ENCODE measurements around the gene TMEM132A. TPM values are rescaled to one million over a fixed set of nuclear protein-coding genes. Genes with fewer than 3 reads are reported as not detected.

Gene TMEM132A
- total and polyA plus RNA-seq, 4 donors, result 0.60 to 1.6 (median 1.1) TPM

DNA sequence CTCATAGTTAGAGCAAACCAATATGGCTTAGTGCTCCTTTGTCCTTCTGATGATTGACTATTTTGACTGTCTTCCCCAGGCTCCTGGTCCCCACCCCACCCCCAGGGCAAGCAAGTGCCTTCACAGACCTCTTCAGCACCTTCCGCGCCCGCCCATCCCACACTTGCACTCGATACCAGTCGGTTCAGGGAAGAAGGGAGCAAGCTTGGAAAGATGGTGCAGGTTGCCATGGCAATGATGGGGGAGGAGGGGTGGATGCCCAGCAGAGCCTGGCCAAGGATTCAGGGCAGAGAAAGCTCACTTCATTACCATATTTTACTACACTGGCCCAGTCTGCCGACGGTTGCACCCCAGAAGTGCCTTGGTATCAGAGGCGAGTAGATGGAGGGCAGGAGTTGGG lies 2.2 kb downstream of the TMEM132A start:
- H3K4me3 ChIP-seq (ENCODE audit: low read depth in 1 of 3, low read length in 3 of 3), result no peak overlapping the region
- H3K9ac ChIP-seq (ENCODE audit: low read depth in 1 of 2, low read length in 2 of 2), result no peak overlapping the region
- peaks cover 0 to 6% (median 0%) of the 10 kb centered on the region in 4 donors for H3K27me3 ChIP-seq (ENCODE audit: control insufficient read depth in 4 of 4, insufficient read depth in 4 of 4, low read length in 3 of 4)
- WGBS, result 95% methylated on average over 8 of the region's 8 CpGs
- H3K4me1 ChIP-seq (ENCODE audit: control insufficient read depth in 4 of 4, insufficient read depth in 4 of 4, low read length in 3 of 4), result peaks cover 5 to 13% (median 5%) of the 10 kb centered on the region in 4 donors
- H3K9me3 ChIP-seq (ENCODE audit: control insufficient read depth in 4 of 4, low read length in 3 of 4), result no peaks in the 10 kb centered on the region
- TF ChIP-seq YY1 (IDR thresholded peaks at IDR 0.05) (no peak), SP1 (IDR thresholded peaks at IDR 0.05) (no peak), EGR1 (IDR thresholded peaks at IDR 0.05; ENCODE audit: low read depth in 2 of 2) (no peak), FOXA1 (IDR thresholded peaks at IDR 0.05) (no peak), NR2F2 (IDR thresholded peaks at IDR 0.05) (no peak), TAF1 (conservative IDR thresholded peaks at IDR 0.05) (no peak)
- TF ChIP-seq, protein P1, sequence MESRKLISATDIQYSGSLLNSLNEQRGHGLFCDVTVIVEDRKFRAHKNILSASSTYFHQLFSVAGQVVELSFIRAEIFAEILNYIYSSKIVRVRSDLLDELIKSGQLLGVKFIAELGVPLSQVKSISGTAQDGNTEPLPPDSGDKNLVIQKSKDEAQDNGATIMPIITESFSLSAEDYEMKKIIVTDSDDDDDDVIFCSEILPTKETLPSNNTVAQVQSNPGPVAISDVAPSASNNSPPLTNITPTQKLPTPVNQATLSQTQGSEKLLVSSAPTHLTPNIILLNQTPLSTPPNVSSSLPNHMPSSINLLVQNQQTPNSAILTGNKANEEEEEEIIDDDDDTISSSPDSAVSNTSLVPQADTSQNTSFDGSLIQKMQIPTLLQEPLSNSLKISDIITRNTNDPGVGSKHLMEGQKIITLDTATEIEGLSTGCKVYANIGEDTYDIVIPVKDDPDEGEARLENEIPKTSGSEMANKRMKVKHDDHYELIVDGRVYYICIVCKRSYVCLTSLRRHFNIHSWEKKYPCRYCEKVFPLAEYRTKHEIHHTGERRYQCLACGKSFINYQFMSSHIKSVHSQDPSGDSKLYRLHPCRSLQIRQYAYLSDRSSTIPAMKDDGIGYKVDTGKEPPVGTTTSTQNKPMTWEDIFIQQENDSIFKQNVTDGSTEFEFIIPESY (IDR thresholded peaks at IDR 0.05), result no peak
- TF ChIP-seq, protein P2, sequence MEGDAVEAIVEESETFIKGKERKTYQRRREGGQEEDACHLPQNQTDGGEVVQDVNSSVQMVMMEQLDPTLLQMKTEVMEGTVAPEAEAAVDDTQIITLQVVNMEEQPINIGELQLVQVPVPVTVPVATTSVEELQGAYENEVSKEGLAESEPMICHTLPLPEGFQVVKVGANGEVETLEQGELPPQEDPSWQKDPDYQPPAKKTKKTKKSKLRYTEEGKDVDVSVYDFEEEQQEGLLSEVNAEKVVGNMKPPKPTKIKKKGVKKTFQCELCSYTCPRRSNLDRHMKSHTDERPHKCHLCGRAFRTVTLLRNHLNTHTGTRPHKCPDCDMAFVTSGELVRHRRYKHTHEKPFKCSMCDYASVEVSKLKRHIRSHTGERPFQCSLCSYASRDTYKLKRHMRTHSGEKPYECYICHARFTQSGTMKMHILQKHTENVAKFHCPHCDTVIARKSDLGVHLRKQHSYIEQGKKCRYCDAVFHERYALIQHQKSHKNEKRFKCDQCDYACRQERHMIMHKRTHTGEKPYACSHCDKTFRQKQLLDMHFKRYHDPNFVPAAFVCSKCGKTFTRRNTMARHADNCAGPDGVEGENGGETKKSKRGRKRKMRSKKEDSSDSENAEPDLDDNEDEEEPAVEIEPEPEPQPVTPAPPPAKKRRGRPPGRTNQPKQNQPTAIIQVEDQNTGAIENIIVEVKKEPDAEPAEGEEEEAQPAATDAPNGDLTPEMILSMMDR (IDR thresholded peaks at IDR 0.05; ENCODE audit: low read depth, low read length, missing input control), result no peak
- TF ChIP-seq, protein P3, sequence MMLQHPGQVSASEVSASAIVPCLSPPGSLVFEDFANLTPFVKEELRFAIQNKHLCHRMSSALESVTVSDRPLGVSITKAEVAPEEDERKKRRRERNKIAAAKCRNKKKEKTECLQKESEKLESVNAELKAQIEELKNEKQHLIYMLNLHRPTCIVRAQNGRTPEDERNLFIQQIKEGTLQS (IDR thresholded peaks at IDR 0.05), result no peak
- TF ChIP-seq, protein P4, sequence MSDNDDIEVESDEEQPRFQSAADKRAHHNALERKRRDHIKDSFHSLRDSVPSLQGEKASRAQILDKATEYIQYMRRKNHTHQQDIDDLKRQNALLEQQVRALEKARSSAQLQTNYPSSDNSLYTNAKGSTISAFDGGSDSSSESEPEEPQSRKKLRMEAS (IDR thresholded peaks at IDR 0.05), result no peak
- H3K36me3 ChIP-seq (ENCODE audit: control insufficient read depth in 4 of 4, insufficient read depth in 3 of 4, low read depth in 1 of 4, low read length in 3 of 4), result peaks cover 0 to 14% (median 5%) of the 10 kb centered on the region in 4 donors
- DNase-seq (ENCODE audit: low spot score), result no peak
- H3K27ac ChIP-seq (ENCODE audit: low read depth in 1 of 2, low read length in 2 of 2), result no peak overlapping the region

DNA sequence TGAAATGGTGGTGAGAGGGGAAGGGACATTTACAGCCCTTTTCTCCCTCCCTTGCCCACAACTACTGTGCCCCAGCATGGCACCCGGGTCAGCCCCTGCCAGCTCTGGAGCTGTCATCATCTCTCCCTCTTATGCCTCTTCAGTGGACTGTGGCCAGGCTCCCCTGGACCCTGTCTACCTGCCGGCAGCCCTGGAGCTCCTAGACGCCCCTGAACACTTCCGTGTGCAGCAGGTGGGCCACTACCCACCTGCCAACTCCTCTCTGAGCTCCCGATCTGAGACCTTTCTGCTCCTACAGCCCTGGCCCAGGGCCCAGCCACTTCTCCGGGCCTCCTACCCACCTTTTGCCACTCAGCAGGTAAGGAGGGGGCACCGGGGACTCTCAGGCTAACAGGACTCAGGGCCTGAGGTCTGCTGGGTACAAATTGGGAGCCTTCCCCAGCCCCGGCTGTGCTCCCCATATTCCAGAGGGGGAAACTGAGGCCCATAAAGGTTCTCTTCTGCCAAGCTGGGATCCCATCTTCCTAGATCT lies 2.9 kb downstream of the TMEM132A start:
- Histone ChIP-seq H3K9ac (ENCODE audit: low read depth in 1 of 2, low read length in 2 of 2) (no peak overlapping the region), H3K27me3 (ENCODE audit: control insufficient read depth in 4 of 4, insufficient read depth in 4 of 4, low read length in 3 of 4) (peaks cover 0 to 6% (median 0%) of the 10 kb centered on the region in 4 donors), H3K36me3 (ENCODE audit: control insufficient read depth in 4 of 4, insufficient read depth in 3 of 4, low read depth in 1 of 4, low read length in 3 of 4) (peaks cover 0 to 8% (median 2%) of the 10 kb centered on the region in 4 donors), H3K4me1 (ENCODE audit: control insufficient read depth in 4 of 4, insufficient read depth in 4 of 4, low read length in 3 of 4) (peaks cover 5 to 13% (median 5%) of the 10 kb centered on the region in 4 donors), H3K4me3 (ENCODE audit: low read depth in 1 of 3, low read length in 3 of 3) (no peak overlapping the region), H3K9me3 (ENCODE audit: control insufficient read depth in 4 of 4, low read length in 3 of 4) (no peaks in the 10 kb centered on the region), H3K27ac (ENCODE audit: low read depth in 1 of 2, low read length in 2 of 2) (no peak overlapping the region)
- WGBS, result 91% methylated on average over 8 of the region's 8 CpGs
- TF ChIP-seq, protein P3 (IDR thresholded peaks at IDR 0.05), result no peak
- TF ChIP-seq FOXA2 (IDR thresholded peaks at IDR 0.05), result no peak
- TF ChIP-seq FOXA1 (IDR thresholded peaks at IDR 0.05), result no peak
- TF ChIP-seq, protein P1 (IDR thresholded peaks at IDR 0.05), result no peak
- no peak for TF ChIP-seq JUND (IDR thresholded peaks at IDR 0.05)
- TF ChIP-seq, protein P4 (IDR thresholded peaks at IDR 0.05), result no peak
- TF ChIP-seq HNF4G (IDR thresholded peaks at IDR 0.05), result no peak
- no peak for TF ChIP-seq RAD21 (IDR thresholded peaks at IDR 0.05)
- no peak for TF ChIP-seq TAF1 (conservative IDR thresholded peaks at IDR 0.05)
- TF ChIP-seq, protein P2 (IDR thresholded peaks at IDR 0.05; ENCODE audit: low read depth, low read length, missing input control), result no peak
- TF ChIP-seq EGR1 (IDR thresholded peaks at IDR 0.05; ENCODE audit: low read depth in 2 of 2), result no peak
- DNase-seq (ENCODE audit: low spot score), result no peak
